ENCODE measurements around the gene MYOF.

MYOF gene

DNA sequence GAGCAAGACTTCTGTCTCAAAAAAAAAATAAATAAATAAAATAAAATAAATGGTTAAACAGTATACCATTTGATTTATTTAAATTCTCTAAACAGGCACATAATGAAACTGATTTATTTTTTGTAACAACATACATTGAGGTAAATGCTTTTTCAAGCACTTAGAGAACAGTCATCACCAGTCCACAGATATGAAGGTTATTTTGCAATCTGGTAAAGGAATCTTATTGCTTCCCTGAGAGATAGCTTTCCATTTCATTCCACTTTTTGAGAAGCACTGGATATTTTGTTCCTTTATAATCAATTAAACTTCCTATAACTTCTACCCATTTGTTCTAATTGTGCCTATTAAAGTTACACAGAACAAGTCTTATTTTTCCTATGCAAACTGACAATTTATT, 19.5 kb upstream of the MYOF start:
- H3K4me3 ChIP-seq (ENCODE audit: low read length in 2 of 2) = no peak overlapping the region
- H3K9me3 ChIP-seq (ENCODE audit: control insufficient read depth in 2 of 2, low read length in 2 of 2) = no peaks in the 10 kb centered on the region
- H3K4me1 ChIP-seq (ENCODE audit: control insufficient read depth, insufficient read depth, low read length) = peaks cover 2% of the 10 kb centered on the region
- no peak overlapping the region for H3K9ac ChIP-seq (ENCODE audit: low read length in 2 of 2)
- no peaks in the 10 kb centered on the region for H3K27me3 ChIP-seq (ENCODE audit: control insufficient read depth in 1 of 2, insufficient read depth in 2 of 2, low read length in 2 of 2)
- H3K27ac ChIP-seq (ENCODE audit: low read length) = no peak overlapping the region
- no peaks in the 10 kb centered on the region for H3K36me3 ChIP-seq (ENCODE audit: control insufficient read depth in 2 of 2, insufficient read depth in 2 of 2, low read length in 2 of 2)

DNA sequence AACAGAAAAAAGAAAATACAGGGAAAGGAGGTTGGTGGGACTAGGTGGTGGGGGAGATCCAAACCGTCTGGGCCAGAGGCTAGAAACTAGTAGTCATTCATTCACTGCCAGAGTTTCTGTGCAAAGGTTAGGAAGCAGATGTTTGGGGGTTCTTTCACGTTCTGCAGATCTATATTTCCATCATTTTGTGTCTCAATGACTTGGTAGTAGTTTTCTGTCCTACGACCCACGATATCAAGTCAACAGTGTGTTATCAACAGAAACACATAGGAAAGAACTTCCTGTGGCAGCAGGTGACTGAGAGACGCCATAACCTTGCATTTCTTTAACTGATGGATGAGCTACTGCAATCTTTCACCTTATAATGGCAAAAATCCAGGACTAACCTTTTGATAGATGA, 16.0 kb upstream of the MYOF start:
- Histone ChIP-seq H3K9ac (ENCODE audit: low read length in 2 of 2) (no peak overlapping the region), H3K27me3 (ENCODE audit: control insufficient read depth in 1 of 2, insufficient read depth in 2 of 2, low read length in 2 of 2) (no peaks in the 10 kb centered on the region), H3K9me3 (ENCODE audit: control insufficient read depth in 2 of 2, low read length in 2 of 2) (no peaks in the 10 kb centered on the region), H3K36me3 (ENCODE audit: control insufficient read depth in 2 of 2, insufficient read depth in 2 of 2, low read length in 2 of 2) (no peaks in the 10 kb centered on the region), H3K4me3 (ENCODE audit: low read length in 2 of 2) (no peak overlapping the region), H3K4me1 (ENCODE audit: control insufficient read depth, insufficient read depth, low read length) (peaks cover 8% of the 10 kb centered on the region), H3K27ac (ENCODE audit: low read length) (no peak overlapping the region)

DNA sequence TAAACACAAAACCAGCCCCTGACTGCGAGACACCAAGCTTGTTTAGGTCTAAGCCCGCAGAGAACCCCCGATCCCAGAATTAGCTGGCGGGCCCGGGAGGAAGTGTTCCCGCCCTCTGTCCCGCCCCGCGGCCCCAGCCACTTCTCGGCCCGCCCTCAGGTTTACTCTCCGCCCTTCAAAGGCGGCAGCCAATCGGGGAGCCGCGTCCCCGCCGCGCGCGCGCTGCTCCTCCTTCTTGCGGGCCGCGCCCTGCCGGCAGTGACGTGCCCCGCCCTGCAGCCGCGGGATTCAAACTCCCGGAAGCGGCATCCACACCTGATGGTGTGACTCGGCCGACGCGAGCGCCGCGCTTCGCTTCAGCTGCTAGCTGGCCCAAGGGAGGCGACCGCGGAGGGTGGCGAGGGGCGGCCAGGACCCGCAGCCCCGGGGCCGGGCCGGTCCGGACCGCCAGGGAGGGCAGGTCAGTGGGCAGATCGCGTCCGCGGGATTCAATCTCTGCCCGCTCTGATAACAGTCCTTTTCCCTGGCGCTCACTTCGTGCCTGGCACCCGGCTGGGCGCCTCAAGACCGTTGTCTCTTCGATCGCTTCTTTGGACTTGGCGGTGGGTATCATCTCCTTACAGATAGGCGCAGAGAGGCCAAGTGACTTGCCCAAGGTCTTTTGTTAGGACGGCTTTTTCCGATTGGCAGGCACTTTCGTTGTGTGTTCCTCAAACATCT, 14.3 kb upstream of the MYOF start, which contains the start of gene CEP55:
CEP55 (plus strand) TSS at position 291 of the 720 bp plus-strand sequence. CDS start 3,440 bp downstream, outside the sequence.
- Histone ChIP-seq H3K4me1 (ENCODE audit: control insufficient read depth, insufficient read depth, low read length) (peaks cover 8% of the 10 kb centered on the region), H3K9ac (ENCODE audit: low read length in 2 of 2) (peak within 1 kb of the TSS; percentile 57 to 68), H3K36me3 (ENCODE audit: control insufficient read depth in 2 of 2, insufficient read depth in 2 of 2, low read length in 2 of 2) (no peaks in the 10 kb centered on the region), H3K4me3 (ENCODE audit: low read length in 2 of 2) (peak within 1 kb of the TSS; percentile 89 to 97), H3K9me3 (ENCODE audit: control insufficient read depth in 2 of 2, low read length in 2 of 2) (no peaks in the 10 kb centered on the region), H3K27ac (ENCODE audit: low read length) (no peak within 1 kb of the TSS), H3K27me3 (ENCODE audit: control insufficient read depth in 1 of 2, insufficient read depth in 2 of 2, low read length in 2 of 2) (no peaks in the 10 kb centered on the region)

DNA sequence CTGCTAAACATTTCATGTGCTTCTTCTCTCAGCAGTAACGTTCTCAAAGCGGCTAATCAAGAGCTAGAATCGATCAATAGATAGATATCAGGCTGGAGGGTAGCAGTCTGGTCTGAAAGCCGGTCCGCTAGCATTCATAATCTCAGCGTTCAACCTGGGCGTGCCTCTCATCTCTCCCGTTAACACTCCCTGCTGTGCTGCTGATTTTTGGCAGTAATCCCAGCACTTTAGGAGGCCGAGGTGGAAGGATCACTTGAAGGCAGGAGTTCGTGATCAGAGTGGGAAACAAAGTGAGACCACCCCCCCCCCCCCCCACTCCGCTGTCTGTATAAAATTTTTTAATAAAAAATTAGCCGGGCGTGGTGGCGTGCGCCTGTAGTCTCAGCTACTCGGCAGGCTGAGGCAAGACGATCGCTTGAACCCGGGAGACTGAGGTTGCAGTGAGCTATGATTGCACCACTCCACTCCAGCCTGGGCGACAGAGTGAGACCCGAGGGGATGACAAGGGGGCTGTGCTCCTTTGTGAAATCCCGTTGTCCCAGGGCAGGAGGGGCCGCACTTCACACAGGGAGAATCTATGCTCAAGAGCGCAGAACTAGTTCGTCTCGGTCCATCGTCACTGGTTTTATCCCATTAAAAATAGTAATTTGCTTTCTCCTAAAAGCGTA, 13.7 kb upstream of the MYOF start:
- Histone ChIP-seq H3K9me3 (ENCODE audit: control insufficient read depth in 2 of 2, low read length in 2 of 2) (no peaks in the 10 kb centered on the region), H3K27me3 (ENCODE audit: control insufficient read depth in 1 of 2, insufficient read depth in 2 of 2, low read length in 2 of 2) (no peaks in the 10 kb centered on the region), H3K9ac (ENCODE audit: low read length in 2 of 2) (peak overlapping the region; percentile 57 to 68), H3K36me3 (ENCODE audit: control insufficient read depth in 2 of 2, insufficient read depth in 2 of 2, low read length in 2 of 2) (no peaks in the 10 kb centered on the region), H3K27ac (ENCODE audit: low read length) (no peak overlapping the region), H3K4me1 (ENCODE audit: control insufficient read depth, insufficient read depth, low read length) (peaks cover 8% of the 10 kb centered on the region), H3K4me3 (ENCODE audit: low read length in 2 of 2) (peak overlapping the region; percentile 89 to 97)

DNA sequence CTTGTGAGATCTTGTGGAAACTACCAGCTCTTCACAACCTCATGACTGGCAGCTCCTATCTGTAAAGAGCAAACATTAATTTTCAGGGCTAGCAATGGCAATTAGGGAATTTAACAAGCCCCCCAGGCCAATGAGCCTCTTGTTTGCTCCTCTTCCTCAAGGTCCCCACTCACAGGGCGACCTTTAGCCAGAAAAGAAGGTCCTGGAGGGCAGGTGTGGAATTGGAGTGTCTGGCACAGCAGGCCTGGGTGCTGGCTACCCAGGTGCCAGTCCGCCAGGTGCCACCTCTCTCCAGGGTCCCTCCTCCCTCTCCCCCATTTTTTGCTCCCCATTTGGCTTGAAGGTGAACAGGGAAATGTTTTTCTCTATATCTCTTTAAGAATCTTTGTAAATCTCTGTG, 12.4 kb upstream of the MYOF start:
- Histone ChIP-seq H3K4me3 (ENCODE audit: low read length in 2 of 2) (no peak overlapping the region), H3K4me1 (ENCODE audit: control insufficient read depth, insufficient read depth, low read length) (peaks cover 8% of the 10 kb centered on the region), H3K27me3 (ENCODE audit: control insufficient read depth in 1 of 2, insufficient read depth in 2 of 2, low read length in 2 of 2) (no peaks in the 10 kb centered on the region), H3K9ac (ENCODE audit: low read length in 2 of 2) (no peak overlapping the region), H3K27ac (ENCODE audit: low read length) (no peak overlapping the region), H3K9me3 (ENCODE audit: control insufficient read depth in 2 of 2, low read length in 2 of 2) (no peaks in the 10 kb centered on the region), H3K36me3 (ENCODE audit: control insufficient read depth in 2 of 2, insufficient read depth in 2 of 2, low read length in 2 of 2) (no peaks in the 10 kb centered on the region)

DNA sequence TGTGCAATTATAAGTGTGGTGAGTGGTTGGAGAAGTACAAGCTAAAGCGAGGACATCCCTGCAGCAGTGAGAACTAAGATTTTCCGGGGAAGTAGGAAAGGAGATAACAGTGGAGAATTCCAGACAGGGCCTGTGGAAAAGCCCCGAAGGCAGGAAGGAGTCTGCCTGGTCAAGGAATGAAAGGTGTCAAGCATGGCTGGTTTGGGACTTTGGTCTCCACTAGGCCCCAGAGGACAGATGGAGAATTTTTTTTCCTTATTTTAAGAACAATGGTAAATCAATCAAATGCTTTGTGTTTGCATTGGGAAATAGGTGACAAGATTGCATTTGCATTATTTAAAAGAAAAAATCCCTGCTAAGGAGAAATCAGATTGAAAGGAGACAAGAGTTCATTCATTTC, 11.0 kb upstream of the MYOF start:
- peaks cover 8% of the 10 kb centered on the region for H3K4me1 ChIP-seq (ENCODE audit: control insufficient read depth, insufficient read depth, low read length)
- H3K4me3 ChIP-seq (ENCODE audit: low read length in 2 of 2) = no peak overlapping the region

DNA sequence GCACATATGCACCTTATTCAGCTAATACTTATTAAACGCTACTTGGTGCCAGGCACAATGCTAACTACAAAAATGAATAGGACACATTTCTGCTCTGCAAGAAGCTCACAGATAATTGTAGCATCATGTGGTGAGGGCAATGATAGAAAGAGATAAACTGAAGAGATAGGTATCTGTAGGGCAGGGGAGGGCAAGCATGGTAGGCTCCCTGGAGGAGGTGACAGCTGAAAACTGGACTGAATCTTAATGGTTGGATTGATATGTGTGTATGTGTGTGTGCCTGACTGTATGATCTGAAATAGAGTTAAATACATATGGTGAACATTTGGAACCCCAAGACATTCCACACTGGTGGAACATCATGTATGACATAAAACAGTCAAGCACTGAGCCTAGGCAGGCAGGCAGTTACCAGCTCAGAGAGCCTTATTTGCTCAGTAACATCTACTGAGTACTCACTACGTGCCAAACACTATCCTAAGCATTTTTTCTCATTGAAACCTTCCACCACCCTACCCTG, 9.5 kb upstream of the MYOF start:
- Histone ChIP-seq H3K36me3 (ENCODE audit: control insufficient read depth in 2 of 2, insufficient read depth in 2 of 2, low read length in 2 of 2) (no peaks in the 10 kb centered on the region), H3K9ac (ENCODE audit: low read length in 2 of 2) (no peak overlapping the region), H3K4me1 (ENCODE audit: control insufficient read depth, insufficient read depth, low read length) (peaks cover 6% of the 10 kb centered on the region), H3K4me3 (ENCODE audit: low read length in 2 of 2) (no peak overlapping the region), H3K27ac (ENCODE audit: low read length) (no peak overlapping the region), H3K9me3 (ENCODE audit: control insufficient read depth in 2 of 2, low read length in 2 of 2) (no peaks in the 10 kb centered on the region), H3K27me3 (ENCODE audit: control insufficient read depth in 1 of 2, insufficient read depth in 2 of 2, low read length in 2 of 2) (no peaks in the 10 kb centered on the region)

More for the DNA sequence above, 11.0 kb upstream of the MYOF start:
- Histone ChIP-seq H3K27me3 (ENCODE audit: control insufficient read depth in 1 of 2, insufficient read depth in 2 of 2, low read length in 2 of 2) (no peaks in the 10 kb centered on the region), H3K9ac (ENCODE audit: low read length in 2 of 2) (no peak overlapping the region), H3K27ac (ENCODE audit: low read length) (no peak overlapping the region), H3K9me3 (ENCODE audit: control insufficient read depth in 2 of 2, low read length in 2 of 2) (no peaks in the 10 kb centered on the region), H3K36me3 (ENCODE audit: control insufficient read depth in 2 of 2, insufficient read depth in 2 of 2, low read length in 2 of 2) (no peaks in the 10 kb centered on the region)

DNA sequence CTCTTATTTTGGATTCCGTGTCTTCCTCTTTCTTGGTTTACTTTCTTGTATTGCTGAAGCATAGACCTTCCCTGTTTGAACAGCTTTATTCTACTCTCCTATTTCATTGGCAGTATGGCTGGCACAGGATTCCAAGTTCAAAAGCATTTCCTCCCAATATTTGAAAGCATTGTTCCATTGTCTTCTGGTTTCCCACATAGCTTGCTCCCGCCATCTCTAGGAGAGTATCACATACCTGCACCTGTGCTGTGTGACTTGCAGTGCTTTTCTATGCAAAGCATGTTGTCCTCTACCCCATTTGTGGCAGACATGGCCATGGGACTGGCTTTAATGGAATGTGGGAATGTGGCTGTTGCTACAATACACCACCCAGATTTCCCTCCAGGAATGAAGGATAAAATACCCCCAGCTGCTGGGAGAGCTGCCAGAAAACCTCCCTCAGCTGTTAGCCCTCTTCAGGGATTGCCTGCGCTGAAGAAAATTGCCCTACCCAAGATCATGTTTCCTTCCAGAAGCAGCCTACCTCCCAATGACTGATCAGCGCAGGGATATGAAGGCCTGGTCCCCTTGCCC, 6.9 kb upstream of the MYOF start:
- no peak overlapping the region for H3K4me3 ChIP-seq (ENCODE audit: low read length in 2 of 2)
- no peaks in the 10 kb centered on the region for H3K4me1 ChIP-seq (ENCODE audit: control insufficient read depth, insufficient read depth, low read length)
- H3K27me3 ChIP-seq (ENCODE audit: control insufficient read depth in 1 of 2, insufficient read depth in 2 of 2, low read length in 2 of 2) = no peaks in the 10 kb centered on the region
- no peak overlapping the region for H3K9ac ChIP-seq (ENCODE audit: low read length in 2 of 2)
- no peaks in the 10 kb centered on the region for H3K36me3 ChIP-seq (ENCODE audit: control insufficient read depth in 2 of 2, insufficient read depth in 2 of 2, low read length in 2 of 2)
- no peak overlapping the region for H3K27ac ChIP-seq (ENCODE audit: low read length)
- no peaks in the 10 kb centered on the region for H3K9me3 ChIP-seq (ENCODE audit: control insufficient read depth in 2 of 2, low read length in 2 of 2)

DNA sequence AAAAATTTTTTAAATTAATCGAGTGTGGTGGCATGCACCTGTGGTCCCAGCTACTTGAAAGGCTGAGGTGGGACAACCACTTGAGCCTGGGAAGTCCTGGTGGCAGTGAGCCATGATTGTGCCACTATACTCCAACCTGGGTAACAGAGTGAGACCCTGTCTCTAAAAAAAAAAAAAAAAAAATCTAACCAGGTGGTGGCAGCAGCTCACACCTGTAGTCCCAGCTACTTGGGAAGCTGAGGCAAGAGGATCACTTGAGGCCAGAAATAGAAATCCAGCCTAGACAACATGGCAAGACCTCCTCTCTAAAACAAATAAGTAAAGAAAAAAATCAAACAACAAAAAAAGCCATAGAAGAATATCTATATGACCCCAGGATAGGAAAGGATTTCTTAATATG, 3.6 kb upstream of the MYOF start:
- H3K9me3 ChIP-seq (ENCODE audit: control insufficient read depth in 2 of 2, low read length in 2 of 2) = no peaks in the 10 kb centered on the region
- H3K4me1 ChIP-seq (ENCODE audit: control insufficient read depth, insufficient read depth, low read length) = no peaks in the 10 kb centered on the region

DNA sequence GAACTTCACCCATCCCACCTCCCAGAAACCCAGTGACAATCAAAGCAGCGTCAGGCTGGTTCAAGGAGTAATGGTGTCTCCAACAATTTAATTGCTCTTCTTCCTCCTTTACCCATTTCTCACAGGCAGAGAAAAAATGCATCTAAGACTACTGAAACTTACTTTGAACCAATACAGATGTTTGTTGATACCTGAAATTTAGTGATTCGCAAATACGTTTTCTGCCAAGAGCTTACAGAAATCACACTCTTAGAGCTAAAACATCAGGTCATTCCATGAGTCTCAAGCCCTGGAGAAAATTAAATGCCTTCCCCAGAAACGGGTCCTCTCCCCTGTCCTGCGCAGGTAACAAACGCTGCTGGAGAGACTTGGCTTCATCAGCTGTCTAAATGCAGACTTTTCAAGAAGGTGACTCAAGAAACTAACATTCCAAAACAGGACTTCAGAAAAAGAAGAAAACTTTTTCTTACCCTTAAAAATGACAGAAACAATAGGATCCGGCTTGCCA, 443 bp downstream of the MYOF start:
- Histone ChIP-seq H3K9me3 (ENCODE audit: control insufficient read depth in 2 of 2, low read length in 2 of 2) (no peaks in the 10 kb centered on the region), H3K36me3 (ENCODE audit: control insufficient read depth in 2 of 2, insufficient read depth in 2 of 2, low read length in 2 of 2) (no peaks in the 10 kb centered on the region), H3K4me1 (ENCODE audit: control insufficient read depth, insufficient read depth, low read length) (peaks cover under 1% of the 10 kb centered on the region), H3K27me3 (ENCODE audit: control insufficient read depth in 1 of 2, insufficient read depth in 2 of 2, low read length in 2 of 2) (no peaks in the 10 kb centered on the region), H3K27ac (ENCODE audit: low read length) (peak overlapping the region; percentile 87), H3K4me3 (ENCODE audit: low read length in 2 of 2) (peak overlapping the region; percentile 77 to 92), H3K9ac (ENCODE audit: low read length in 2 of 2) (peak overlapping the region; percentile 69 to 93)

More for the DNA sequence above, 3.6 kb upstream of the MYOF start:
- H3K9ac ChIP-seq (ENCODE audit: low read length in 2 of 2) = no peak overlapping the region
- no peaks in the 10 kb centered on the region for H3K36me3 ChIP-seq (ENCODE audit: control insufficient read depth in 2 of 2, insufficient read depth in 2 of 2, low read length in 2 of 2)
- no peaks in the 10 kb centered on the region for H3K27me3 ChIP-seq (ENCODE audit: control insufficient read depth in 1 of 2, insufficient read depth in 2 of 2, low read length in 2 of 2)
- H3K4me3 ChIP-seq (ENCODE audit: low read length in 2 of 2) = no peak overlapping the region
- H3K27ac ChIP-seq (ENCODE audit: low read length) = no peak overlapping the region

All from stomach smooth muscle (tissue), 2 donors.